NCI-H1048 (cell line): ENCODE measurements around the gene UBR3.
"Not testable (repeated sequence)": the region's sequence is repeated elsewhere in the genome, so short reads cannot be mapped to it uniquely, and the experiment has no call there.

Experiments
- DNase-seq: peaks from one replicate; lab custom pipeline; 2025; lab: John Stamatoyannopoulos, UW

The UBR3 gene

GRCh38 chr2:169955940-169956339 lies 128.7 kb downstream of the UBR3 start:
- no peak for DNase-seq

DNA sequence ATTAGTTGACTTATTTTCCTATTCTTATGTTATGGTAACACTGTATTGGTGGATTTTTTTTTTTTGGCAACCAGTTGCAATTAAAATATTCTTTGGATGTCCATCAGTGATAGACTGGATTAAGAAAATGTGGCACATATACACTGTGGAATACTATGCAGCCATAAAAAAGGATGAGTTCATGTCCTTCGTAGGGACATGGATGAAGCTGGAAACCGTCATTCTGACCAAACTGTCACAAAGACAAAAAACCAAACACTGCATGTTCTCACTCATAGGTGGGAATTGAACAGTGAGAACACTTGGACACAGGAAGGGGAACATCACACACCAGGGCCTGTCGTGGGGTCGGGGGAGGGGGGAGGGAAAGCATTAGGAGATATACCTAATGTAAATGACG lies 130.0 kb downstream of the UBR3 start:
- DNase-seq = not testable (repeated sequence)

DNA sequence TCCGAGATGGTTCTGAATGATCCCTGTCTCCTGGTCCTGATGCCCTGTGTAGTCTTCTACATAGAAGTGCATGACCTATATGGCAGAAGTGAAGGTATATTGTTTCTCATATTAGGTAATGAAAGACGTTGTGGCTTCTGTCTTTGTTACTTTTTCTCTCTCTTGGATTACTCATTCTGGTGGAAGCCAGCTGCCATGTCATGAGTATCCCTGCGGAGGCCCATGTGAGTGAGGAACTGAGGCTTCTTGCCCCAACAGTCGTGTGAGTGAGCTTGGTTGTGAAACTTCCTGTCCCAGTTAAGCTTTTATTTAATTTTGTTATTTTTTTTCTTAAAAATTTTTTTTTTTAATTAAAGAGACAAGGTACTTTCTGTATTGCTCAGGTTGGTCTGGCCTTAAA lies 134.7 kb downstream of the UBR3 start:
- no peak for DNase-seq

DNA sequence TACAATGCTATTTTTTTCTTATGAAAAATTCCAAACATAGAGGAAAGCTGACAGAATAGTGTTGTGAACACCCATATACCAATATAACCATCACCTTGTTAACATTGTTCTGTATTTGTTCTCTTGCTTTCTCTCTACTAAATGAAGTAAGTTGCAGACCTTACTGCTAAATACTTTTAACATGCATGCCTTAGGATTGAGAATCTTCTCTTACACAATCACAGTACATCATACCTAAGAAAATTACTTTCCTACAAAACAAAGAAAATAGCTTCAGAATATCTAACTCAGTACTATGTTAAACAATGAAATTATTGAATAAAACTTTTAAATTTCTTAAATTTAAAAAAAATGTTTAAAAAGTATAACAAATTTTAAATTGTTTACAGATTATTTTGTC lies 136.5 kb downstream of the UBR3 start:
- DNase-seq = no peak

GRCh38 chr2:169964740-169965139 lies 137.5 kb downstream of the UBR3 start:
- DNase-seq = no peak

- DNase-seq = no peak
Observed at GRCh38 chr2:169965495-169965894, 138.2 kb downstream of the UBR3 start.

GRCh38 chr2:169966454-169966853 lies 139.2 kb downstream of the UBR3 start:
- DNase-seq = no peak

GRCh38 chr2:169968743-169969142 lies 141.5 kb downstream of the UBR3 start:
- no peak for DNase-seq

GRCh38 chr2:169975221-169975620 lies 148.0 kb downstream of the UBR3 start:
- DNase-seq = no peak

GRCh38 chr2:169976335-169976851 lies 149.1 kb downstream of the UBR3 start:
- no peak for DNase-seq

GRCh38 chr2:169977530-169977929 lies 150.3 kb downstream of the UBR3 start:
- no peak for DNase-seq

GRCh38 chr2:169978402-169979017 lies 151.3 kb downstream of the UBR3 start:
- no peak for DNase-seq

- no peak for DNase-seq
Observed at GRCh38 chr2:169979025-169979424, 151.8 kb downstream of the UBR3 start.

DNA sequence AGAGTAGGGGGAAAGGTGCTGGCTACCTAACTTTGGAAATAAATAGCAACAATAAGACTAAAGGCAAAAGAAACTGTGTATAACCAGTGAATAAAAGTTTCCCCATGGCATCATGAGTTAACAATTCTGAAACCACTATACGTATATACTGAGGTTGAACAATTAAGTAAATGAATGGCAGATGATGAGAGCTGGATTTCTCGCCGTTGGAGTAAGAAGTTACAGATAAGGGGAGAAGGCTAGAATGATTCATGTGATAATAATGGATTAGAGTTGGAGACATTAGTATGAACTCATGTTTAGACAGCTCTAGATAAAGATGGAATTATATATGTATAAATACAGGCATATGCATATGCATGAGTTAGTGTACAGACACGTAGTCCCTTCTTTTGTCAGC lies 152.7 kb downstream of the UBR3 start:
- DNase-seq = no peak

- no peak for DNase-seq
Observed at GRCh38 chr2:169980643-169981042, 153.4 kb downstream of the UBR3 start.

DNA sequence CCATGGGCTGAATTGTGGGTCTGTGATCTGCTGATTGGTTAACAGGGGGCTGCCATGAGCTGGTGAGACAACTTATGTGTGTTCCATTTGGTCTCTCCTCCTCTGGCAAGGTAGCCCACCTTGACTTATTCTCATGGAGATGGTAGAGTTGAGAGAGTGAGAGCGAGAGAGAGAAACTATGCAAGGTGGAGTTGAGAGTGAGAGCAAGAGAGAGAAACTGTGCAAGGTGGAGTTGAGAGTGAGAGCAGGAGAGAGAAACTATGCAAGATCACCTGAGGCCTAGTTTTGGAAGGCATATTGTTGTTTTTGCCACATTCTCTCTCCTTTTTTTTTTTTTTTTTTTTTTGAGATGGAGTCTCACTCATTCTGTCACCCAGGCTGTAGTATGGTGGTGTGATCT lies 155.7 kb downstream of the UBR3 start:
- DNase-seq = no peak

DNA sequence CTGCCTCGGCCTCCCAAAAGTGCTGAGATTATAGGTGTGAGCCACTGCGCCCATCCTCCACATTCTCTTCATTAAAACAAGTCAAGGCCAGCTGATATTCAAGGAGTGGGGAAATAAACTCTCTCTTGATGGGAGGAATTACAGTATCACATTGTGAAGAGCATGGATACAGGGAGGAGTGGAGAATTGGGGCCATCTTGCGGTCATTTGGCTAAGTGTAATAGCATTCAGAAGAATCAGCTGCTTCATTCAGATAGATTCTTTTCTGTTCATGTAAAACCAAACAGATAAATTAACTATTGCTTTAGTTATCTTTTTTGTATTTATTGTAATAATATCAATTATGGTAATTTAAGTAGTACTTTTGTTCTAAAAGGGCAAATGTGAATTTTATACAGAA lies 156.3 kb downstream of the UBR3 start:
- no peak for DNase-seq

GRCh38 chr2:169984145-169984544 lies 156.9 kb downstream of the UBR3 start:
- no peak for DNase-seq

- no peak for DNase-seq
Observed at GRCh38 chr2:169994752-169995151, 167.5 kb downstream of the UBR3 start.

DNA sequence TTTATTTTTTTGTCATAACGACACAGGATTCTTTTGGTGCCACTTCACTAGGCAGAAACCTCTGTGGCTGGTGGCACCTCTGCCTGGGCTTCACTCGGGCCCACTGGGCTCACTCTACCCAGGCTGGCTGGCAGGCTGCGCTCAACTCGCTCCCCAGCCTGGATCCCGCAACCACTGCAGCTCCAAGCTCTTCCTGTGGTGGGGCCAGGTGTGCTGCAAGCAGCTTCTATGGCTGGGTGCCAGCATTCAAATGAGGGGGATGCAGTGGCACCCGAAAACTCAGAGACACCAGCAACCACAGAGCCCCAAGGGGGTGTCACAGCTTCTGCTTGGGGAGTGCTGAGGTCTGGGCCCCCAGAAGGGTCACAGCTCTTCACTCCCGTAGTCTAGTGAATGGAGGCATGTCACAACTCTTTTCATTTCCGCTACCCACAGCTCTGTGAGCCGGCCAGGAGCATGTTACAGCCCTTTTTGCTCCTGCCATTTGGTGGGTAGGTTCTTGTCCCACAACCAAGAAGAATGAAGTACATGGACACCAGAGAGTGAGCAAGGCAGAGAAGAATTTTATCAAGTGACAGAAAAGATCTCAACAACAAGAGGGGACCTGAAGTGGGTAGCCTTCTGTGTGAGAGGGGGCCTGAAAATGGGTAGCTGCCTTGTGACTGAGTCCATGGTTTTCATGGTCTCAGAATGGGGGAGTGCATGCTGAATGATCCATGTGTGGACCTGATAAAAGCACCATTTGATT lies 170.1 kb downstream of the UBR3 start:
- DNase-seq = no peak

GRCh38 chr2:169999054-169999453 lies 171.8 kb downstream of the UBR3 start:
- DNase-seq = no peak

DNA sequence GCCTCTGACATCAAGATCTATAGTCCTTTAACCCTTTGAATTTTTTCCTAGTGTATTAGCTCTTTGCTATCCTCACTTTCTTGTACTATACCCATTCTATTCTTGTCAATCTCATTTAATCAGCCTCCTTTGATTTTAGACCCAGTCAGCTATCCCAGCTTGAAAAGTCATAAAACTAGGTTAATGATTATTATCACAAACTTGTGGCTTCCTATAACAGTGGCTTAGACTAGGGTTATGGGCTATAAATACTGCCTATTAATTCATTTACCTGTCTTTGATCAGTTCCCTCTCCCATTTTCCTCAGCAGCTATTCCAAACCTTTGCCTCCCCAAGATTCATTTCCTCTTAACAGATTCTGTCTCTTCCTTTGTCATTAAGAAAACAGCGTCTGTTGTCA lies 174.8 kb downstream of the UBR3 start:
- no peak for DNase-seq

GRCh38 chr2:170005702-170006101 lies 178.4 kb downstream of the UBR3 start:
- DNase-seq = no peak
